NCI-H128 (cell line): ENCODE data around the gene RHBDL1.
"Not testable (repeated sequence)": the region's sequence is repeated elsewhere in the genome, so short reads cannot be mapped to it uniquely, and the experiment has no call there.

Source experiments
- DNase-seq: peaks from one replicate; lab custom pipeline; 2025; ENCODE audit not compliant: unreplicated experiment; lab: John Stamatoyannopoulos, UW

The RHBDL1 gene

GRCh38 chr16:704552-705380 is 29.3 kb downstream of the RHBDL1 start:
- no peak for DNase-seq

DNA sequence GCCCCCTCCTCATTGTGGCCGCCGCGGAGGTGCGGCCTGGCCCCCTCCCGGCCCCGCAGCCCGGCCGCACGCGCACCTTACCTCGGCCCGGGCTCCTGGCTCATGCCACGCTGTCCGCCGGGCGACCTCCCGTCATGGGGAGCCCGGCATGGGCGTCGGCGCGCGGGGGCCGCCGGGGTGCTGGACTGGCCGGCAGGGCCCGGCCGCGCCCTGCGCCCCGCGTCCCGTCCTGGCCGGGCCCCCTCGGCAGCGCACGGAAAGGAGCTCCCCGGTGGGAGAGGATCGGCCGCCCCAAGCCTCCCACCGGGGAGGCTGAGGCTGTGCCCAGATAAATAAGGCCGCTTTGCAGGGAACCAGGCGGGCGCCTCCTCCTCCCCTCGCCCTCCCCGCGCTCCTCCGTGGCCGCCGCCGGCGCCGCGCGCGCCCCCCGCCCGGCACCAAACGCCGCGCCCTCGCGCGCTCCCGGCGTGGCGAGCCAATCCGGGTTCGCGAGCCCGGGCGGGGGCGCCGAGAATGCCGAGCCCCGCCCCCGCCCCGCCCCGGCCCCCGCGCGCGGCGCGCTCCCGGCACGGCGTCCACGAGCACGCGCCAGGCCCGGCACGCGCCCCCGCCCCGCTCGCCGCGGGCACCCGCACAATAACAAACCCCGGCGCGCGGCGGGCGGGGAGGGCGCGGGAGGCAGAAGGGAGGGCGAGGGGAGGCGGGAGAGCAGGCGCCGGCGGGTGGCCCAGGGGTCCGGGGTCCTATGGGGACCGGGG is 30.1 kb downstream of the RHBDL1 start, which contains the start of gene FBXL16:
Gene FBXL16, minus strand, starts transcription at position 371 of the 758 bp plus-strand sequence. CDS start 8,396 bp downstream, outside the sequence.
- peak; percentile 32 for DNase-seq

- DNase-seq: no peak
Observed at GRCh38 chr16:706189-707061, 31.0 kb downstream of the RHBDL1 start.

- DNase-seq: no peak
Observed at GRCh38 chr16:707062-707538, 31.6 kb downstream of the RHBDL1 start.

GRCh38 chr16:708019-708418 is 32.5 kb downstream of the RHBDL1 start:
- no peak for DNase-seq

DNA sequence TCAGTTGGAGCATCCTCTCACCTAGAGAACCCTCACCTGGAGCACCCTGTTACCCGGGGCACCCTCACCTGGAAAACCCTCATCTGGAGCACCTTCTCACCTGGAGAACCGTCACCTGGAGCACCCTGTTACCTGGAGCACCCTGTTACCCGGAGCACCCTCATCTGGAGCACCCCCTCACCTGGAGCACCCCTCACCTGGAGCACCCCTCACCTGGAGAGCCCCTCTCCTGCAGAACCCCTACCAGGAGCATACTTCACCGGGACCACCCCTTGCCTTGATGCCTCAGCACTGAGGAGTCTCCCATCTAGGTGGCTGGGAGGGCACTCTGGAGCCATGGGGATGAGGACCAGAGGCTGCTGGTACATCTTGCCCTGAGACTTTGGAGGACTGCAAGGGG is 33.5 kb downstream of the RHBDL1 start:
- DNase-seq: no peak

- peak; percentile 80 for DNase-seq
Observed at GRCh38 chr16:709566-710499, 34.4 kb downstream of the RHBDL1 start.

GRCh38 chr16:710500-711075 is 35.1 kb downstream of the RHBDL1 start:
- DNase-seq: no peak

- no peak for DNase-seq
Observed at GRCh38 chr16:711084-711483, 35.6 kb downstream of the RHBDL1 start.

DNA sequence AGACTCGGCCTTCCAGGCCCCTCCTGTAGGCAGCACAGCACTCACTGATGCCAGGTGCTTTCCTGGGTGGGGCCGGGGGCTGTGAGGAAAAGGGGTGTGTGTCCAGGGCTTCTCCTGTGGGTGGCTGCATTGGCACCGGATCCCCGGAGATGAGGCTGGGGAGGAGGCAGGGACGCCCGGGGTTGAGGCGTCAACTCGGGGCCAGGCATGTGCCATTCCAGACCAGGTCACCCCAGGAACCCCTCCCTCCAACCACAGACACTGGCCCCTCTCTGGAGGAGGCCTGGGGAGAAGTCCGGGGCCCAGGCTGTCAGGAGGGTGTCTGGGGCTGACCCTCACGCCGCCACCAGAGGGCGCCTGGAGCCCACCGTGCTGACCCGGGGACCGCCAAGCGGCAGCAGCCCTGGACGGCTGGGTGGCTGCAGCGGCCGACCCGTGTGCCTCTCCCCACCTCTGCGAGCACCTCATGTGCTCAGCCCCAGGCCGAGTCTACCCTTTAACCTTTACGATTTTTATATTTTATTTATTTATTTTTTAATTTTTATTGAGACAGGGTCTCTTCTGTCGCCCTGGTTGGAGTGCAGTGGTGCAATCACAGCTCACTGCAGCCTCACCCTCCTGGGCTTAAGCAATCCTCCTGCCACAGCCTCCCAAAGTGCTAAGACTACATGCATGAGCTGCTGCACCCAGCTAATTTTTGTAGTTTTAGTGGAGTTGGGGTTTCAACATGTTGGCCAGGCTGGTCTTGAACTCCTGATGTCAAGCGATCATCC is 36.3 kb downstream of the RHBDL1 start:
- no peak for DNase-seq

GRCh38 chr16:712740-713250 is 37.3 kb downstream of the RHBDL1 start:
- DNase-seq: not testable (repeated sequence)

DNA sequence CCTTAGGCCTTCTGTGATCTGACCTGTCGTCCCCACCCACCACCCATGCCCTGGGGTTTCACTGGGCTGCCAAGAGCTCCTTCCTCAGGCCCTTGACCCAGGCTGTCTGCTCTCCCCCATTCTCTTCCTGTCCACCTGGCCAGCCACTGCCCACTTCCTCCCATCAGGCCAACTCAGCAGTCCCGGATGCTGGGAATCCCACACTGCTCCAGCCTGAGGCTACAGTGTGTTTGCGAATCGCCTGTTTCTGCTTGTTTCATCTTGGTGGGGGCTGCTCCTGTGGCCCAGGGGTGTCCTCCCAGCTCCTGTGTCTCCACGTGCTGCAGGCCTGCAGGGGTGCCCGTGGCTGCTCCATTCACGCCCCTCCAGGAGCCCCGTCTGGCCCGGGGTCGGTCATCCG is 38.6 kb downstream of the RHBDL1 start:
- DNase-seq: no peak

- DNase-seq: no peak
Observed at GRCh38 chr16:714558-715476, 39.3 kb downstream of the RHBDL1 start, which contains the start of gene METRN. METRN (plus strand) TSS chr16:715118; CDS start chr16:715290, 172 bp downstream.

DNA sequence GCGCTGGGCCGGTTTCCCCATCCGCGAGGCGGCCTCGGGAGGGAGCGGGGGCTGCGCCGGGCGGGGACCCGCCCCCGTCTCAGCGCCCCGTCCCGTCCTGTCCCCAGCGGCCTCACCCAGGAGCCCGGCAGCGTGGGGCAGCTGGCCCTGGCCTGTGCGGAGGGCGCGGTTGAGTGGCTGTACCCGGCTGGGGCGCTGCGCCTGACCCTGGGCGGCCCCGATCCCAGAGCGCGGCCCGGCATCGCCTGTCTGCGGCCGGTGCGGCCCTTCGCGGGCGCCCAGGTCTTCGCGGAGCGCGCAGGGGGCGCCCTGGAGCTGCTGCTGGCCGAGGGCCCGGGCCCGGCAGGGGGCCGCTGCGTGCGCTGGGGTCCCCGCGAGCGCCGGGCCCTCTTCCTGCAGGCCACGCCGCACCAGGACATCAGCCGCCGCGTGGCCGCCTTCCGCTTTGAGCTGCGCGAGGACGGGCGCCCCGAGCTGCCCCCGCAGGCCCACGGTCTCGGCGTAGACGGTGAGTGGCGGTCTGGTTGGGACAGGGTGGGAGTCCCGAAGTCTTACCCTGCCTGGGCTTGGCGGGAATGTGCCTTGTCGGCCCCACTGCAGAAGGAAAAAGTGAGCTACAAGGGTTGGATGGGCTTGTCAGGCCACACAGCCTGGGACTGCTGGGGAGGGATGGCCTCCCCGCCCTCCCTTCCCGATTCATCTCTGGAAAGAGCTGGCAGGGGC is 40.2 kb downstream of the RHBDL1 start:
- no peak for DNase-seq

DNA sequence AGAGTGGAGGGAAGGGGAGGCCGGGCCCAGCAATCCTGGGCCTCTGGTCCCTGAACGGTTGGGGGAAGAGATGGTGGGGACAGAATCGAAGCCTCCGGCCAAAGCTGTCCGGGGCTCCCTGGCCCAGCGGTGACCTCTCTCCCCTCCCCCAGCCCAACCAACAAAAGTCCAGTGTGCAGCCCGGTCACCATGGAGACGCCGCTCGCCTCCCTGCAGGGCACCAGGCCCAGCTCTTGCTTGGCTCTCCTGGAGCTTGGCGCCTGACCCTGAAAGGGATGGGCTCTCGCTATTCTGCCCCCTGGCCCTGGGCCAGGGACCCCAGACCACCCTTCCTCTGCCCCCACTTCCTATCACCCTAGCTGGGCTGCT is 40.7 kb downstream of the RHBDL1 start:
- DNase-seq: no peak

DNA sequence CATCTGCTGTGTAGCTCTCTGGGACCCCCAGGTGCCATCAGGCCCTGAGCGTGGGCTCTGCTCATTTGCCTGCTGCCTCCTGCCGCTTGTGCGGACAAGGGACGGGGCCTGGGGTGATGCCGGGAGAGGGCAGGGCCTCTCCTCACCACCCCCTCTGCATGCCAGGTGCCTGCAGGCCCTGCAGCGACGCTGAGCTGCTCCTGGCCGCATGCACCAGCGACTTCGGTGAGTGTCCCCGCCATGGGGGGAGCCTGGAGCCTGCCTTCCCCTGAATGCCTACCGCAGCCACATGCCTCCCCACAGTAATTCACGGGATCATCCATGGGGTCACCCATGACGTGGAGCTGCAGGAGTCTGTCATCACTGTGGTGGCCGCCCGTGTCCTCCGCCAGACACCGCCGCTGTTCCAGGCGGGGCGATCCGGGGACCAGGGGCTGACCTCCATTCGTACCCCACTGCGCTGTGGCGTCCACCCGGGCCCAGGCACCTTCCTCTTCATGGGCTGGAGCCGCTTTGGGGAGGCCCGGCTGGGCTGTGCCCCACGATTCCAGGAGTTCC is 41.4 kb downstream of the RHBDL1 start:
- DNase-seq: no peak
